ENCODE measurements around the gene MSI2. TPM values are rescaled to one million over a fixed set of nuclear protein-coding genes. Genes with fewer than 3 reads are reported as not detected.

MSI2 gene
- total and polyA plus RNA-seq, 9 of the 15 experiments (the other 6 are each of a cell fraction or from before 2014, with no cell fraction given) = 4.6 to 61.8 (median 42.4) TPM

DNA sequence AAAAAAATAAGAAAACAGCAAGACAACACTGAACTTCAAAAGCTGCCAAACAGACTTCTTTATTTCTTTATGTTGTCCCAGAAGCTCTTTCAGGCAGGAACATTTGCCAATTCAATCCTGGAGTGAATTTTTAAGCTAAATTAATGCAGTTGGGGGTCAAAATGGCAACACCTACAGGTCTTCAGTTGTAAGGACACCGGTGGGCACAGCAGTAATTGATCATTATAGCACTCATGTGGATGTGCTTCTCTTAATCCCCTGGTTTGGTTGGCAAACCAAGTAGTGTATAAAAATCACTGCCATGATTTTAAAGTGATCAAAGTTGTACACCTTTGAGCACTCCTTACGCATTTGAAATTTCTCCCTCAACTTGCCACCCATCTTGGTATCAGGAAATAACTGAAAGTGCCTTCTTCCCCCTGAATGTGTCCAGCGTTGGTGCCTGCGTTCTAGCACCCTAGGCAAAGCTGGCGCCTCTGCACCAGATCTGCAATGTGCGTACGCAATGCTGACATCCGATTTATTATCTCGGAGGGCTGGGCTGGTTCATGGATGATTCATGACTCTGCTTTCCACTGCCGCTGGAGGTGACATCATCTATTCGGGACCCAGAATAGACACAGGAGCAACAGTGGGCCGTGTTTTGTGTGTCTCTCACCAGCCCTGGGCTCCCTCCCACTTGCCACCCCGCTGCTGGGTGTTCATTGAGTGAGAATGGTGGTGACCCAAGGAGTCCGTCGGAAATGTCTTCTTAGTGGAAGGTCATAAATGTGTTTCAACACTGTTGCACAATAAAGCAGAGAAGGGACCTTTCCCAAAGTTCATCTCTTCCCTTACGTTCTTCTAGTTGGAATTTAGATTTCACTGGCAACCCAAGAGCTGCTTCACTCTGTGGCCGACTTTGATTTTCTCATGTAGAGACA, 285.4 kb downstream of the MSI2 start (continued):
- TF ChIP-seq HNRNPLL (IDR thresholded peaks at IDR 0.05; ENCODE audit: low read depth, low read length, poor library complexity, severe bottlenecking) = peak; percentile 82
- TF ChIP-seq NRF1 (conservative IDR thresholded peaks at IDR 0.05 in 1 of 2, IDR thresholded peaks at IDR 0.05 in 1 of 2) = peak; percentile 68 to 76
- no peak for TF ChIP-seq HDAC8 (tag; IDR thresholded peaks at IDR 0.05)
- TF ChIP-seq SNRNP70 (optimal IDR thresholded peaks at IDR 0.05; ENCODE audit: low read depth, low read length) = no peak
- no peak for TF ChIP-seq STAG1 (CRISPR knock-in tag; IDR thresholded peaks at IDR 0.05; ENCODE audit: borderline replicate concordance)
- TF ChIP-seq ZKSCAN3 (CRISPR knock-in tag; IDR thresholded peaks at IDR 0.05) = no peak
- no peak for TF ChIP-seq ZNF24 (IDR thresholded peaks at IDR 0.05)
- no peak for TF ChIP-seq ZNF696 (CRISPR knock-in tag; conservative IDR thresholded peaks at IDR 0.05)
- TF ChIP-seq POLR2B (IDR thresholded peaks at IDR 0.05; ENCODE audit: low read depth, partially characterized antibody) = no peak
- TF ChIP-seq, protein P1, sequence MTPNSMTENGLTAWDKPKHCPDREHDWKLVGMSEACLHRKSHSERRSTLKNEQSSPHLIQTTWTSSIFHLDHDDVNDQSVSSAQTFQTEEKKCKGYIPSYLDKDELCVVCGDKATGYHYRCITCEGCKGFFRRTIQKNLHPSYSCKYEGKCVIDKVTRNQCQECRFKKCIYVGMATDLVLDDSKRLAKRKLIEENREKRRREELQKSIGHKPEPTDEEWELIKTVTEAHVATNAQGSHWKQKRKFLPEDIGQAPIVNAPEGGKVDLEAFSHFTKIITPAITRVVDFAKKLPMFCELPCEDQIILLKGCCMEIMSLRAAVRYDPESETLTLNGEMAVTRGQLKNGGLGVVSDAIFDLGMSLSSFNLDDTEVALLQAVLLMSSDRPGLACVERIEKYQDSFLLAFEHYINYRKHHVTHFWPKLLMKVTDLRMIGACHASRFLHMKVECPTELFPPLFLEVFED (CRISPR knock-in tag; conservative IDR thresholded peaks at IDR 0.05) = no peak
- TF ChIP-seq, protein P2, sequence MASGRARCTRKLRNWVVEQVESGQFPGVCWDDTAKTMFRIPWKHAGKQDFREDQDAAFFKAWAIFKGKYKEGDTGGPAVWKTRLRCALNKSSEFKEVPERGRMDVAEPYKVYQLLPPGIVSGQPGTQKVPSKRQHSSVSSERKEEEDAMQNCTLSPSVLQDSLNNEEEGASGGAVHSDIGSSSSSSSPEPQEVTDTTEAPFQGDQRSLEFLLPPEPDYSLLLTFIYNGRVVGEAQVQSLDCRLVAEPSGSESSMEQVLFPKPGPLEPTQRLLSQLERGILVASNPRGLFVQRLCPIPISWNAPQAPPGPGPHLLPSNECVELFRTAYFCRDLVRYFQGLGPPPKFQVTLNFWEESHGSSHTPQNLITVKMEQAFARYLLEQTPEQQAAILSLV (tag; IDR thresholded peaks at IDR 0.05) = no peak
- TF ChIP-seq EWSR1 (IDR thresholded peaks at IDR 0.05; ENCODE audit: borderline replicate concordance, low read depth, partially characterized antibody) = no peak
- TF ChIP-seq ZFP36 (IDR thresholded peaks at IDR 0.05; ENCODE audit: low read depth, low read length, partially characterized antibody) = peak; percentile 21
- TF ChIP-seq, protein P3, sequence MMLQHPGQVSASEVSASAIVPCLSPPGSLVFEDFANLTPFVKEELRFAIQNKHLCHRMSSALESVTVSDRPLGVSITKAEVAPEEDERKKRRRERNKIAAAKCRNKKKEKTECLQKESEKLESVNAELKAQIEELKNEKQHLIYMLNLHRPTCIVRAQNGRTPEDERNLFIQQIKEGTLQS (IDR thresholded peaks at IDR 0.05) = peak; percentile 98
- TF ChIP-seq, protein P3 (CRISPR knock-in tag; conservative IDR thresholded peaks at IDR 0.05) = peak; percentile 87
- TF ChIP-seq MEF2D (tag; conservative IDR thresholded peaks at IDR 0.05; ENCODE audit: low read depth) = peak; percentile 87
- peak; percentile 76 for TF ChIP-seq ARID1B (IDR thresholded peaks at IDR 0.05)
- 0 out of 2 replicates have a peak, but pooled peaks have one; percentile 15 for TF ChIP-seq EP400 (IDR thresholded peaks at IDR 0.05)
- no peak for TF ChIP-seq ZNF143 (CRISPR knock-in tag; IDR thresholded peaks at IDR 0.05)
- TF ChIP-seq, protein P4, sequence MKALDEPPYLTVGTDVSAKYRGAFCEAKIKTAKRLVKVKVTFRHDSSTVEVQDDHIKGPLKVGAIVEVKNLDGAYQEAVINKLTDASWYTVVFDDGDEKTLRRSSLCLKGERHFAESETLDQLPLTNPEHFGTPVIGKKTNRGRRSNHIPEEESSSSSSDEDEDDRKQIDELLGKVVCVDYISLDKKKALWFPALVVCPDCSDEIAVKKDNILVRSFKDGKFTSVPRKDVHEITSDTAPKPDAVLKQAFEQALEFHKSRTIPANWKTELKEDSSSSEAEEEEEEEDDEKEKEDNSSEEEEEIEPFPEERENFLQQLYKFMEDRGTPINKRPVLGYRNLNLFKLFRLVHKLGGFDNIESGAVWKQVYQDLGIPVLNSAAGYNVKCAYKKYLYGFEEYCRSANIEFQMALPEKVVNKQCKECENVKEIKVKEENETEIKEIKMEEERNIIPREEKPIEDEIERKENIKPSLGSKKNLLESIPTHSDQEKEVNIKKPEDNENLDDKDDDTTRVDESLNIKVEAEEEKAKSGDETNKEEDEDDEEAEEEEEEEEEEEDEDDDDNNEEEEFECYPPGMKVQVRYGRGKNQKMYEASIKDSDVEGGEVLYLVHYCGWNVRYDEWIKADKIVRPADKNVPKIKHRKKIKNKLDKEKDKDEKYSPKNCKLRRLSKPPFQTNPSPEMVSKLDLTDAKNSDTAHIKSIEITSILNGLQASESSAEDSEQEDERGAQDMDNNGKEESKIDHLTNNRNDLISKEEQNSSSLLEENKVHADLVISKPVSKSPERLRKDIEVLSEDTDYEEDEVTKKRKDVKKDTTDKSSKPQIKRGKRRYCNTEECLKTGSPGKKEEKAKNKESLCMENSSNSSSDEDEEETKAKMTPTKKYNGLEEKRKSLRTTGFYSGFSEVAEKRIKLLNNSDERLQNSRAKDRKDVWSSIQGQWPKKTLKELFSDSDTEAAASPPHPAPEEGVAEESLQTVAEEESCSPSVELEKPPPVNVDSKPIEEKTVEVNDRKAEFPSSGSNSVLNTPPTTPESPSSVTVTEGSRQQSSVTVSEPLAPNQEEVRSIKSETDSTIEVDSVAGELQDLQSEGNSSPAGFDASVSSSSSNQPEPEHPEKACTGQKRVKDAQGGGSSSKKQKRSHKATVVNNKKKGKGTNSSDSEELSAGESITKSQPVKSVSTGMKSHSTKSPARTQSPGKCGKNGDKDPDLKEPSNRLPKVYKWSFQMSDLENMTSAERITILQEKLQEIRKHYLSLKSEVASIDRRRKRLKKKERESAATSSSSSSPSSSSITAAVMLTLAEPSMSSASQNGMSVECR (CRISPR knock-in tag; IDR thresholded peaks at IDR 0.05) = no peak

All from K562 (cell line).